Body of pancreas (tissue), 4 donors: ENCODE results near the gene CASR.

Source experiments
- POLR2A ChIP-seq, 3 donors: fragments of 450-650 bp; IDR thresholded peaks; one replicate each; pipeline ENCODE4 v1.6.1; 2016; ENCODE audit warnings: antibody characterized with exemption in 3 of 3, mild to moderate bottlenecking in 2 of 3
- TF ChIP-seq, protein P1 (sequence below), 7 experiments: fragments of 450-650 bp in 4 of 7; fragments of 200-600 bp in 3 of 7; sonication (generic) in 3 of 7; IDR thresholded peaks; one replicate each; pipeline ENCODE4 v1.5.1; 2016 to 2019; ENCODE audit warnings: antibody characterized with exemption in 7 of 7

DNA sequence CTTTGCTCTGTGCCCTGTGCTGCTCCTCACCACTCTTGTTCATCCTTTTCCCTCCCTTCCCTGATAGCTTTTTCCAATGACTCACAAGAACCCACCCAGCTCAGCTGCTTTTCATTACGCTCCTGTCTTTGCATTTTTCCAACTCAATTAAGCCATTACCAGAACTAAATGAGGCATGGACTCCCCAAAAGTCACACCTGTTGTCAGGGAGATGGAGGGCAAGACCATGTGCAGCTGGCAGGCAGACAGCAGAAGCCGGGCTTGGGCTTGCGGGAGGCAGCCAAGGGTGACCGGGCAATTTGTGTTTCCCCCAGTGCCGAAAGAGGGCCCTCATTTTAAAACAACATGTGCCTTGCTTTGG, 64.3 kb downstream of the CASR start:
- TF ChIP-seq, protein P1, sequence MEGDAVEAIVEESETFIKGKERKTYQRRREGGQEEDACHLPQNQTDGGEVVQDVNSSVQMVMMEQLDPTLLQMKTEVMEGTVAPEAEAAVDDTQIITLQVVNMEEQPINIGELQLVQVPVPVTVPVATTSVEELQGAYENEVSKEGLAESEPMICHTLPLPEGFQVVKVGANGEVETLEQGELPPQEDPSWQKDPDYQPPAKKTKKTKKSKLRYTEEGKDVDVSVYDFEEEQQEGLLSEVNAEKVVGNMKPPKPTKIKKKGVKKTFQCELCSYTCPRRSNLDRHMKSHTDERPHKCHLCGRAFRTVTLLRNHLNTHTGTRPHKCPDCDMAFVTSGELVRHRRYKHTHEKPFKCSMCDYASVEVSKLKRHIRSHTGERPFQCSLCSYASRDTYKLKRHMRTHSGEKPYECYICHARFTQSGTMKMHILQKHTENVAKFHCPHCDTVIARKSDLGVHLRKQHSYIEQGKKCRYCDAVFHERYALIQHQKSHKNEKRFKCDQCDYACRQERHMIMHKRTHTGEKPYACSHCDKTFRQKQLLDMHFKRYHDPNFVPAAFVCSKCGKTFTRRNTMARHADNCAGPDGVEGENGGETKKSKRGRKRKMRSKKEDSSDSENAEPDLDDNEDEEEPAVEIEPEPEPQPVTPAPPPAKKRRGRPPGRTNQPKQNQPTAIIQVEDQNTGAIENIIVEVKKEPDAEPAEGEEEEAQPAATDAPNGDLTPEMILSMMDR (IDR thresholded peaks at IDR 0.05), result no peak
- no peak for TF ChIP-seq POLR2A (IDR thresholded peaks at IDR 0.05)
